GM23338 (cell line): ENCODE measurements around the gene EML1. TPM values are rescaled to one million over a fixed set of nuclear protein-coding genes. Genes with fewer than 3 reads are reported as not detected.

Source experiments
- ATAC-seq: fragments of 200-7000 bp; cut with Tn5 transposase; 3 replicates; pipeline ENCODE4 v1.9.1; 2020
- DNase-seq: peaks from one replicate; pipeline ENCODE4 v3.0.0-alpha.2; 2015; ENCODE audit warnings: low spot score
- H2AFZ ChIP-seq: fragments of 200-600 bp; sonication (generic); 2 replicates; pipeline ENCODE4 v1.8.0; 2016; ENCODE audit warnings: antibody characterized with exemption, mild to moderate bottlenecking, moderate library complexity
- H3F3A ChIP-seq: fragments of 200-600 bp; sonication (generic); replicated peaks from 2 replicates; pipeline ENCODE4 v1.8.0; 2017; ENCODE audit warnings: antibody characterized with exemption, mixed run types, low read depth
- H3K27ac ChIP-seq: fragments of 200-600 bp; sonication (generic); 2 replicates; pipeline ENCODE4 v1.6.1; 2016; ENCODE audit warnings: low read depth
- H3K27me3 ChIP-seq: fragments of 200-600 bp; sonication (generic); 2 replicates; pipeline ENCODE4 v1.8.0; 2016; ENCODE audit warnings: mild to moderate bottlenecking, mixed run types, moderate library complexity; ENCODE audit not compliant: insufficient read depth
- H3K36me3 ChIP-seq: fragments of 200-600 bp; sonication (generic); 2 replicates; pipeline ENCODE4 v1.8.0; 2016; ENCODE audit warnings: mild to moderate bottlenecking; ENCODE audit not compliant: insufficient read depth
- H3K4me1 ChIP-seq: fragments of 200-600 bp; sonication (generic); 2 replicates; pipeline ENCODE4 v1.8.0; 2016; ENCODE audit warnings: mild to moderate bottlenecking, moderate library complexity; ENCODE audit not compliant: insufficient read depth
- H3K4me2 ChIP-seq: fragments of 200-600 bp; sonication (generic); 2 replicates; pipeline ENCODE4 v1.7.1; 2017; ENCODE audit warnings: mixed run types
- H3K4me3 ChIP-seq: fragments of 200-600 bp; sonication (generic); 2 replicates; pipeline ENCODE4 v1.6.1; 2016; ENCODE audit warnings: mixed run types
- H3K79me2 ChIP-seq: fragments of 200-600 bp; sonication (generic); replicated peaks from 2 replicates; pipeline ENCODE4 v1.8.0; 2017; ENCODE audit warnings: mild to moderate bottlenecking; ENCODE audit not compliant: insufficient read depth
- H3K9me2 ChIP-seq: fragments of 200-600 bp; sonication (generic); 2 replicates; pipeline ENCODE4 v1.8.0; 2017; ENCODE audit not compliant: insufficient read depth
- H4K20me1 ChIP-seq: fragments of 200-600 bp; sonication (generic); replicated peaks from 2 replicates; pipeline ENCODE4 v1.8.0; 2017; ENCODE audit warnings: mild to moderate bottlenecking; ENCODE audit not compliant: insufficient read depth
- H3K27ac Mint-ChIP-seq: 2 replicates; pipeline ENCODE4 v1.8.0; 2020; ENCODE audit warnings: inconsistent platforms, mild to moderate bottlenecking, moderate library complexity, mixed read lengths
- H3K27me3 Mint-ChIP-seq: 3 replicates; pipeline ENCODE4 v1.8.0; 2022; ENCODE audit warnings: low read depth, mild to moderate bottlenecking, moderate library complexity, mixed read lengths, inconsistent platforms; ENCODE audit not compliant: insufficient read depth, poor library complexity
- H3K36me3 Mint-ChIP-seq: 3 replicates; pipeline ENCODE4 v1.8.0; 2021; ENCODE audit warnings: low read depth, mild to moderate bottlenecking, inconsistent platforms, moderate library complexity, mixed read lengths
- H3K4me1 Mint-ChIP-seq: 3 replicates; pipeline ENCODE4 v1.8.0; 2020; ENCODE audit warnings: mild to moderate bottlenecking, inconsistent platforms, mixed read lengths
- H3K4me3 Mint-ChIP-seq: 3 replicates; pipeline ENCODE4 v1.8.0; 2021; ENCODE audit warnings: moderate library complexity, mild to moderate bottlenecking, inconsistent platforms, mixed read lengths
- H3K9me3 Mint-ChIP-seq: 3 replicates; pipeline ENCODE4 v1.8.0; 2020; ENCODE audit warnings: moderate library complexity, mild to moderate bottlenecking, inconsistent platforms, mixed read lengths
- CREB1 ChIP-seq: fragments of 250-450 bp; sonication (Bioruptor Pico); IDR thresholded peaks from 2 replicates; pipeline ENCODE4 v1.5.0; 2020; ENCODE audit warnings: low read depth, mild to moderate bottlenecking, moderate library complexity
- CTCF ChIP-seq, 2 experiments: fragments of 200-600 bp in 1 of 2; sonication (generic) in 1 of 2; conservative IDR thresholded peaks; 2 replicates each; pipeline versions ENCODE4 v1.5.1 to v1.6.1; 2016 to 2017; ENCODE audit warnings: antibody characterized with exemption in 2 of 2, low read depth in 2 of 2, mild to moderate bottlenecking in 2 of 2, moderate library complexity in 1 of 2
- ETS1 ChIP-seq: IDR thresholded peaks from 2 replicates; pipeline ENCODE4 v1.6.1; 2016; ENCODE audit warnings: antibody characterized with exemption
- EZH2phosphoT487 ChIP-seq: fragments of 200-600 bp; sonication (generic); IDR thresholded peaks from one replicate; pipeline ENCODE4 v1.8.1; 2018; ENCODE audit warnings: antibody characterized with exemption; ENCODE audit not compliant: unreplicated experiment
- JUNB ChIP-seq: IDR thresholded peaks from one replicate; pipeline ENCODE4 v1.6.1; 2016; ENCODE audit warnings: antibody characterized with exemption; ENCODE audit not compliant: unreplicated experiment
- POLR2AphosphoS5 ChIP-seq: IDR thresholded peaks from 2 replicates; pipeline ENCODE4 v1.6.1; 2016; ENCODE audit warnings: antibody characterized with exemption, low read depth
- REST ChIP-seq: IDR thresholded peaks from one replicate; pipeline ENCODE4 v1.6.1; 2018; ENCODE audit warnings: antibody characterized with exemption; ENCODE audit not compliant: unreplicated experiment
- STAT1 ChIP-seq: IDR thresholded peaks from one replicate; pipeline ENCODE4 v1.6.1; 2016; ENCODE audit warnings: antibody characterized with exemption; ENCODE audit not compliant: unreplicated experiment
- ZNF331 ChIP-seq: fragments of 250-450 bp; sonication (Bioruptor Pico); IDR thresholded peaks from 2 replicates; pipeline ENCODE4 v1.5.0; 2020; ENCODE audit warnings: low read depth, mild to moderate bottlenecking, moderate library complexity
- ZNF462 ChIP-seq: fragments of 250-450 bp; sonication (Bioruptor Pico); IDR thresholded peaks from 2 replicates; pipeline ENCODE4 v1.5.0; 2020; ENCODE audit warnings: mild to moderate bottlenecking, moderate library complexity
- polyA plus RNA-seq: library from polyadenylated mRNA; unstranded; fragments of >200 nt; fragmentation: Nextera tagmentation; extraction: Ambion mirVana; gene quantifications from 2 replicates; pipeline ENCODE4 v1.2.1, GENCODE V29; 2016
- total RNA-seq: library from RNA; depleted of rRNA; stranded (reverse); fragments of >200 nt; shearing (Covaris generic); gene quantifications from 2 replicates; pipeline ENCODE4 v1.2.3, GENCODE V29; 2014

EML1 gene
- total and polyA plus RNA-seq, 2 experiments from 2014 or later = 7.0 to 18.1 TPM

- TF ChIP-seq REST = no peak
- TF ChIP-seq JUNB = no peak
- TF ChIP-seq EZH2phosphoT487 = no peak
- TF ChIP-seq ETS1 = no peak
- no peak for TF ChIP-seq STAT1
- TF ChIP-seq CTCF (conservative IDR thresholded peaks at IDR 0.05; ENCODE audit: low read depth in 2 of 2) = no peak
- no peak for TF ChIP-seq CREB1
These were observed 6.7 kb upstream of the EML1 start (continued) for GRCh38 chr14:99786511-99786989.

- Histone ChIP-seq H3K4me1 (peaks cover 6% of the 10 kb centered on the region; the same call in 1 of the 2 replicates), H3F3A (0 out of 2 replicates have a peak, but pooled peaks cover 5% of the 10 kb centered on the region), H3K9me2 (no peaks in the 10 kb centered on the region), H3K27me3 (peaks cover 9% of the 10 kb centered on the region), H3K36me3 (no peaks in the 10 kb centered on the region), H4K20me1 (no peaks in the 10 kb centered on the region), H3K4me2 (no peak overlapping the region), H3K27ac (no peak overlapping the region), H2AFZ (no peak overlapping the region), H3K4me3 (no peak overlapping the region), H3K79me2 (no peaks in the 10 kb centered on the region)
- ATAC-seq (no peak), DNase-seq (no peak)
- Mint-ChIP-seq H3K4me1 (peaks cover 13% of the 10 kb centered on the region), H3K9me3 (no peaks in the 10 kb centered on the region), H3K27ac (no peak overlapping the region), H3K36me3 (no peaks in the 10 kb centered on the region), H3K4me3 (no peak overlapping the region), H3K27me3 (peaks cover 2% of the 10 kb centered on the region)
- TF ChIP-seq ZNF462 (CRISPR knock-in tag) = no peak
- no peak for TF ChIP-seq CREB1
- no peak for TF ChIP-seq ZNF331 (CRISPR knock-in tag)
- no peak for TF ChIP-seq POLR2AphosphoS5
These were observed 4.5 kb upstream of the EML1 start for GRCh38 chr14:99788713-99789112.
